Skeletal muscle tissue (tissue), 4 donors: ENCODE data around the gene RNLS. TPM values are rescaled to one million over a fixed set of nuclear protein-coding genes. Genes with fewer than 3 reads are reported as not detected.

Experiments
- H3K27ac ChIP-seq: one replicate; pipeline ENCODE4 v1.7.0; 2013; ENCODE audit warnings: mild to moderate bottlenecking, low read depth, low read length, inconsistent platforms
- H3K27me3 ChIP-seq, 3 donors: one replicate each; pipeline ENCODE4 v1.7.0; 2013; ENCODE audit warnings: low read length in 3 of 3; ENCODE audit not compliant: control insufficient read depth in 3 of 3, insufficient read depth in 3 of 3
- H3K36me3 ChIP-seq, 3 donors: one replicate each; pipeline ENCODE4 v1.7.0; 2013; ENCODE audit warnings: low read length in 3 of 3; ENCODE audit not compliant: control insufficient read depth in 3 of 3, insufficient read depth in 3 of 3
- H3K4me1 ChIP-seq, 3 donors: one replicate each; pipeline ENCODE4 v1.7.0; 2013; ENCODE audit warnings: low read length in 3 of 3, mild to moderate bottlenecking in 3 of 3; ENCODE audit not compliant: control insufficient read depth in 3 of 3, insufficient read depth in 3 of 3
- H3K4me3 ChIP-seq, 3 donors: one replicate each; pipeline ENCODE4 v1.7.0; 2013; ENCODE audit warnings: low read length in 3 of 3
- H3K9ac ChIP-seq, 3 donors: one replicate each; pipeline ENCODE4 v1.7.0; 2013; ENCODE audit warnings: low read length in 3 of 3, mild to moderate bottlenecking in 3 of 3, moderate library complexity in 2 of 3, low read depth in 1 of 3
- H3K9me3 ChIP-seq, 3 donors: one replicate each; pipeline ENCODE4 v1.7.0; 2013; ENCODE audit warnings: low read length in 3 of 3; ENCODE audit not compliant: control insufficient read depth in 3 of 3
- total RNA-seq: library from RNA; depleted of rRNA; stranded (reverse); fragments of >200 nt; gene quantifications from one replicate; pipeline ENCODE4 v1.2.3, GENCODE V29; 2014
- donor health status: Osteomylitis.

RNLS gene
- total RNA-seq, 1 donor from 2014 or later = 4.7 TPM

DNA sequence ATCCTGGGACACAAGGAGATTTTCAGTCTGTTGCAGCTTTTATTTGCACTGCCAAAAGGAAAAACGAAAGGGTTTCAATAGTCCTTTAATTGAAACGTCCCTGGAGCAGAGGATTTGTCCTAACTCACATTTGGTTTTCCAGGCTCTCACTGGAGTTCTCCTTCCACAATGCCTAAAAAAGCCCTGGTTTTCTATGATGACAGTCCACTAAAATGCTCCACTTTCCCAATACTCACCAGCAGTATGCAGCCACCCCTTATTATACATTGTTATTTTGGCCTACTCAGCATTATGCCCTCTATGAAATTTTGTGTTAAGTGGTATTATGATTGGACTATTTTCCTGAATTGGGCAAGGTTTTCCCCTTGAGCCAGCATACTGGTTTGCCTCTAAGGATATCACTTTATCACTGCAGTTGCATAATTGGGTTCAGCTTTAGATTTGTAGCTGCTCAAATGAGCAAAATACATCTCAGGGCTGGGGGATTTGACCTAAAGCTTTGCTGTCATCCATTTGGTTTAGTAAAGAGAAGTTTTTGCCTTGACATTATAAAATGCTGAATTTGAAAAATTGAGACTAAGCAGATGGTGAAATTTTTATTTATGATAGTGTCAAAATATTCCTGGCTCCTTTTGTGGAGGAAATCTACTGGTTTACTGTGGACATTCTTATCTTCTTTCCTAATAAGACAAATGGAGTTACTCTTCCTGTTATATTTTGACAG is 239.2 kb downstream of the RNLS start:
- Histone ChIP-seq H3K9ac (no peak overlapping the region), H3K27me3 (no peaks in the 10 kb centered on the region), H3K36me3 (no peaks in the 10 kb centered on the region), H3K4me3 (no peak overlapping the region), H3K9me3 (no peaks in the 10 kb centered on the region), H3K4me1 (peaks cover 0 to 2% (median 0%) of the 10 kb centered on the region in 3 donors), H3K27ac (no peak overlapping the region)

DNA sequence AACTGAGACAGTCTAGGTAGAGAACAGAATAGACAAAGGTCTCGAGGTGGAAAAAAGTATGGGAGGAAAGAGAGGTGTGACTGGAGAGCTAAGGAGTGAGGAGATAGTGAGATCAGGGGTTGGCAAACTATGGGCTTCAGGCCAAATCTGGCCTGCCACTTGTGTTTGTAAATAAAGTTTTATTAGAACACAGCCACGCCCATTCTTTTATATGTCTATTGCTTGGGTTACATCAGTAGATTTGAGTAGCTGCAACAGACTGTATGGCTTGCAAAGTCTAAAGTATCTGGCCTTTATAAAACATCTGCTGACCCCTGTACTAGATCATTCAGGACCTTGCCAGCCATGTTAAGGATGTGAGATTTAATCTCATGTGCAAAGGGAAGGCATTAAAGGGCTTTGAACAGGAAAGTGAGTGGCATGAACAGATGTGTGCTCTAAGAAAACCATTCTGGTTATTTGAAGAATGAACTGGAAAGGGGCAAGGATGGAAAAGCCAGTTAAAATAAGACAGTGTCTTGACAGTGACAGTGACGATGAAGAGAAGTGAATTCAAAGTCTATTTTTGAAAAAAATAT is 240.3 kb downstream of the RNLS start:
- H3K36me3 ChIP-seq = no peaks in the 10 kb centered on the region
- no peak overlapping the region for H3K27ac ChIP-seq
- no peak overlapping the region for H3K4me3 ChIP-seq
- H3K9ac ChIP-seq = no peak overlapping the region
- no peaks in the 10 kb centered on the region for H3K27me3 ChIP-seq
- peaks cover 0 to 2% (median 0%) of the 10 kb centered on the region in 3 donors for H3K4me1 ChIP-seq
- no peaks in the 10 kb centered on the region for H3K9me3 ChIP-seq

DNA sequence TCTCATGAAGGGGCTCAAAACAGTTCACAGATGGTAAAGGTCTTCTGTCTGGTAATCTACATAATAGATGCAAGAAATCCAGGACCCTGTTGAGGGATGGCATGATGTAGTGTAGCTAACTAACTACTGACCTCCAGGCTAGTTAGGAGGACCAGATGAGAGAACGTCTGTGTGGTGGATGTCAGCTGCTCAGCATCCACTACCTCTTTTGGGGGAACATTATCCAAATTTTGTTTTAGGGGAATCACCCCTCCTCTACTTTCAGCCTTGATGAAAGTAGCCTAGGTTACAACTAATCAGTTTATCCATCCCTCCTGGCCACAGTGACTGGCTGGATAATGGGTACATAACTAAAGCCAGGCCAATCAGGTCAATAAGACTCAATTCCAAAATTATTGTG is 246.0 kb downstream of the RNLS start:
- Histone ChIP-seq H3K4me1 (no peaks in the 10 kb centered on the region), H3K4me3 (no peak overlapping the region), H3K27ac (no peak overlapping the region), H3K27me3 (no peaks in the 10 kb centered on the region), H3K9me3 (no peaks in the 10 kb centered on the region), H3K9ac (no peak overlapping the region), H3K36me3 (no peaks in the 10 kb centered on the region)

DNA sequence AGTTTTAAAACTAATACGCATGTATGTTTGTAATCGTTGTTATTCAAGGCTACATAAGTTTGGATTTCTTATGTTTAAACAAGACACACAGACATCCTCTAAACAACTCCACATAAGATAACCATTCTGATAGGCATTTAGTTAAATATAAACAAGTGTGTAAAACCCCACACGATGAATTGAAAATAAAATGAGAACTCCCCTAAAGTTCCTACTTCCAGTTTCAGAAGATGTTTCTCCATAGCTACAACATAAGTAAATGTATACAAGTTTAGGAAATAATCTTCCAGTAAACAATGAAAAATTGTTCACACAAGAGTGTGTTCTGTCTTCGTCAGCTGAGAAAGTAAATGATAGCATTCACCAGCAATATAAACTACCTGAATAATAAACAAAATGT is 246.8 kb downstream of the RNLS start:
- H3K9ac ChIP-seq = no peak overlapping the region
- no peaks in the 10 kb centered on the region for H3K27me3 ChIP-seq
- H3K4me3 ChIP-seq = no peak overlapping the region
- H3K36me3 ChIP-seq = no peaks in the 10 kb centered on the region
- H3K27ac ChIP-seq = no peak overlapping the region
- no peaks in the 10 kb centered on the region for H3K9me3 ChIP-seq
- peaks cover 0 to 2% (median 0%) of the 10 kb centered on the region in 3 donors for H3K4me1 ChIP-seq

DNA sequence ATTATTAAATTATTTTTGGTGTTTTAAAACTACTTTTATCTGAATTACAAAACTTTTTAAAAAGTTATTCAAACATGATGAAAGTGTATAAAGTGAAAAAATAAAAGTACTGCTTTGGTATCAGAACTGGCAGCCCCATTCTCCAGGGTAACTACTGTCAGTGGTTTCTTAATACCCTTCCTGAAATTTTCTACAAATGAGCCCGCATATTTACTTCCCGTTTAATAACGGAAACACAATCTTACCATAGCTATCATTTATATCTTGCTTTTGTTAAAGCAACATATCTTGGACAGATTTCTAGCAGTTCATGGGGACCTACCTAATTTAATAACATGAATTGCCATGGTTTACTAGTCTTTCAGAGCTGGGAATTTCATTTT is 249.9 kb downstream of the RNLS start:
- H3K36me3 ChIP-seq = no peaks in the 10 kb centered on the region
- no peak overlapping the region for H3K27ac ChIP-seq
- H3K9me3 ChIP-seq = no peaks in the 10 kb centered on the region
- peaks cover 0 to 2% (median 0%) of the 10 kb centered on the region in 3 donors for H3K4me1 ChIP-seq
- H3K4me3 ChIP-seq = no peak overlapping the region
- no peaks in the 10 kb centered on the region for H3K27me3 ChIP-seq
- no peak overlapping the region for H3K9ac ChIP-seq

DNA sequence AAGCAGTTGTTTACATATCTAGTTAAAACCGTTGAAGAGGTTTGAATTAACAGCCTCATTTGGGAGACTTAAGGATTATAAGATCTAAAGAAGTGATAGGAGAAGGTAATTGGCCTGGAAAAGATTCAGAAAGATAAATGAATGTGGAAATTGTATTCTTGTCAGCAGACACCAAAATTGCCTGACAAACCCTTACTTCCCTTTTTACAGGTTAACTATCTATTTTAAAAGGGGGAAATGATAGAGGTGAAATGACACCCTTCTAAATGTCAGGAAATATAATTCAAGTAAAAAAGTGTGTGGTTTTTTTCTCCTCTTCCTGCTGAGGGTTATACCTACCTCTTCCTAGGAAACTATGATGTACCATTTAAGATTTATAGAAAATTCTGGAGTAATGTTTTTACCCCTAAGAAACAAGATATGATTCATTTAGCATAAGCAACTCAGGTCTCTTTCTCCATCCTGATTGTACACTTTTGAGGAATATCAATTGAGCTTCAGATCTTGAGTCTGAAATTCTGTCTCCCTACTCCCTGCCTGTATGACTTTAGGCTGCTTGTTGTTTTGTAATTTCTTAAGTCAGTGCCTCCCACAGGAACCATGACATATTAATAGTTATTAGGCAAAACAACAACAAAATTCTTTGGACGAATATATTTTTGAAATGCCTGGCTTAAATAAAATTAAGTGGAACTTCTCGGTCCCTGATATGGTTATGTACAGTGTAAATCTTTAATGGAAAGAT is 250.4 kb downstream of the RNLS start:
- Histone ChIP-seq H3K27ac (no peak overlapping the region), H3K4me3 (no peak overlapping the region), H3K9me3 (no peaks in the 10 kb centered on the region), H3K4me1 (peaks cover 0 to 2% (median 0%) of the 10 kb centered on the region in 3 donors), H3K36me3 (no peaks in the 10 kb centered on the region), H3K9ac (no peak overlapping the region), H3K27me3 (no peaks in the 10 kb centered on the region)

DNA sequence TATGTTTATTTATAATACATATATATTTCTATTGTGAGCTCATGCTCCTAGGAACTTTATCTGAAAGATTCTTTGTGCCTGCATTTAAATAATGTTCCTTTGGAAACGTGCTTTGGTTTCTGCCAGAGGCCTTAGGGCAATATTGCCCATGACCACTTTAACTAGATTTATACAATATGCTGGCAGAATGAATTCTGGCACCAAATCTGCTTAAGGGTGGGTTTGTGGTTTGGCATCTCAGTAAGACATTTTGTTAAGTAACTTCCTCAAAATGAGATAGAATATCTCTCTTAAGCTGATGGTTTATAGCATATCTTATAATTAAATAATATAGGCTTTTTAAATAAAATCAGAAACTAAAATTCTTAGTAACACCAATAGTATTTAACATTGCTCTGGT is 252.9 kb downstream of the RNLS start:
- Histone ChIP-seq H3K9ac (no peak overlapping the region), H3K9me3 (no peaks in the 10 kb centered on the region), H3K27ac (no peak overlapping the region), H3K4me3 (no peak overlapping the region), H3K36me3 (no peaks in the 10 kb centered on the region), H3K27me3 (no peaks in the 10 kb centered on the region), H3K4me1 (peaks cover 0 to 2% (median 0%) of the 10 kb centered on the region in 3 donors)

DNA sequence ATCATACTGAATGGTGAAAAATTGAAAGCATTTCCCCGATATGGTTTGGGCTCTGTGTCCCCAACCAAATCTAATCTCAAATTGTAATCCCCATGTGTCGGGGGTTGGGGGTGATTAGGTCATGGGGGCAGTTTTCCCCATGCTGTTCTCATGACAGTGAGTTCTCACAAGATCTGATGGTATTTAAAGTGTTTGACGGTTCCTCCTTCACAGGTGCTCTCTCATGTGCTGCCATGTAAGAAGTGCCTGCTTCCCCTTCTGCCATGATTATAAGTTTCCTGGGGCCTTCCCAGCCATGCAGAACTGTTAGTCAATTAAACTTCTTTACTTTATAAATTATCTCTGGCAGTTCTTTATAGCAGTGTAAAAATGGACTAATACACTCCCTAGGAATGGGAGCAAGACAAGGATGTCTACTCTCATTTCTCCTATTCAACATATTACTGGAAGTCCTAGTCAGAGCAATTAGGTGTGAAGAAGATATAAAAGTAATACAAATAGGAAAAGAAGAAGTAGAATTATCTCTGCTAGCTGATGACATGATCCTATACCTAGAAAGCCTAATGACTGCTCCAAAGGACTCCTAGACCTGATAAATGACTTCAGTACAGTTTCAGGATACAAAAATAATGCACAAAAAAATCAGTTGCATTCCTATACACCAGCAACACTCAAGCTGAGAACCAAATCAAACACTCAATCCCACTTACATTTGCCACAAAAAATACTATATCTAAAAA is 260.6 kb downstream of the RNLS start:
- no peak overlapping the region for H3K27ac ChIP-seq
- H3K9me3 ChIP-seq = peaks cover 0 to 6% (median 6%) of the 10 kb centered on the region in 3 donors
- no peak overlapping the region for H3K9ac ChIP-seq
- no peaks in the 10 kb centered on the region for H3K27me3 ChIP-seq
- no peaks in the 10 kb centered on the region for H3K36me3 ChIP-seq
- no peak overlapping the region for H3K4me3 ChIP-seq
- no peaks in the 10 kb centered on the region for H3K4me1 ChIP-seq

DNA sequence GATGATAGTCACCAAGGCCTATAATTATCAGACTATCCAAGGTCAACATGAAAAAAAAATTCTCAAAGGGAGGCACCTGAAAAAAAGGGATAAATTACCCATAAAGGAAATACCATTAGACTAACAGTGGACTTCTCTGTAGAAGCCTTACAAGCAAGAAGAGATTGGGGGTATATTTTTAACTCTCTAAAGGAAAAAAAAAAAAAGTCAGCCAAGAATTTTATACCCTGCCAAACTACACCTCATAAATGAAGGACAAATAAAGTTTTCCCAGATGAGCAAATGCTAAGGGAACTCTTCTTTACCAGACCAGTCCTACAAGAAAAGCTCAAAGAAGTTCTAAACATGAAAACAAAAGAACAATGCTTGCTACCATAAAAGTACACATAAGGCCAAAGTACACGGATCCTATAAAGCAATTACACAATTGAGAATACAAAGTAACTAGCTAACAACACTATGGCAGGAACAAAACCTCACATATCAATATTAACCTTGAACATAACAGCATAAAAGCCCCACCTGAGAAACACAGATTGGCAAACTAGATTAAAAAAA is 263.1 kb downstream of the RNLS start:
- Histone ChIP-seq H3K36me3 (no peaks in the 10 kb centered on the region), H3K4me1 (no peaks in the 10 kb centered on the region), H3K9me3 (peaks cover 0 to 6% (median 6%) of the 10 kb centered on the region in 3 donors), H3K27ac (no peak overlapping the region), H3K27me3 (no peaks in the 10 kb centered on the region), H3K9ac (no peak overlapping the region), H3K4me3 (no peak overlapping the region)
